ENCODE results near the gene ZNF407. TPM values are rescaled to one million over a fixed set of nuclear protein-coding genes. Genes with fewer than 3 reads are reported as not detected.

The ZNF407 gene
- total RNA-seq, 4 donors from 2014 or later = 18.1 to 29.1 (median 19.7) TPM

GRCh38 chr18:75070625-75071483, 473.2 kb downstream of the ZNF407 start:
- Histone ChIP-seq H3K9me3 (peaks cover 0 to 38% (median 0%) of the 10 kb centered on the region in 3 donors), H3K4me3 (peak overlapping the region in 1 of 2 donors; percentile 10), H3K27ac (peak overlapping the region in 3 of 4 donors; percentile 57 to 71 (median 68)), H3K27me3 (no peaks in the 10 kb centered on the region), H3K4me1 (no peaks in the 10 kb centered on the region), H3K36me3 (no peaks in the 10 kb centered on the region)
- WGBS, 2 donors (ENCODE audit: low coverage in 1 of 2) = 71 to 72% methylated on average over 9 to 21 of the region's 22 CpGs
- no peak for TF ChIP-seq POLR2A (IDR thresholded peaks at IDR 0.05)
- TF ChIP-seq CTCF (IDR thresholded peaks at IDR 0.05) = no peak
- no peak for TF ChIP-seq POLR2AphosphoS5 (IDR thresholded peaks at IDR 0.05)
- no peak for TF ChIP-seq EP300 (IDR thresholded peaks at IDR 0.05)
- ATAC-seq = peak; percentile 68

DNA sequence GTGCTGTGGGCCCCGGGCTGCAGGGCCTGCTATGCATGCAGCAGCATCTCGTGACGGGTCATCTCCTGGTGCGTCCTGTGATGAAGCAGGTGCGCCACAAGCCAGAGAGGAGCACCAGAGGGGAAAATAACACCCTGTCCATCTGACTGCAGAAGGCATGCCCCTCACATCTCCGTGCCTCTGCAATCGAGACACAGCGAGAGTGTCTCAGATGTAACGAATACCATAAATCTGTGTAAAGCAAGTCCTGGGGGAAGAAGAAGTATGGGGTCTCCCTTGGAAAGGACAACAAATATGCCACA, 473.8 kb downstream of the ZNF407 start:
- Histone ChIP-seq H3K9me3 (peaks cover 0 to 44% (median 0%) of the 10 kb centered on the region in 3 donors), H3K4me3 (no peak overlapping the region), H3K27ac (peak overlapping the region in 2 of 4 donors; percentile 68 to 71), H3K36me3 (no peaks in the 10 kb centered on the region), H3K27me3 (no peaks in the 10 kb centered on the region), H3K4me1 (no peaks in the 10 kb centered on the region)
- ATAC-seq = no peak
- WGBS, 2 donors (ENCODE audit: low coverage in 1 of 2) = 80% methylated on average over 4 of the region's 9 CpGs; no CpG with 5 or more reads in 1 of the 2 donors
- TF ChIP-seq CTCF (IDR thresholded peaks at IDR 0.05) (no peak), POLR2AphosphoS5 (IDR thresholded peaks at IDR 0.05) (no peak), POLR2A (IDR thresholded peaks at IDR 0.05) (no peak), EP300 (IDR thresholded peaks at IDR 0.05) (no peak)

GRCh38 chr18:75071866-75072671, 474.4 kb downstream of the ZNF407 start:
- no peak for ATAC-seq
- H3K4me3 ChIP-seq = no peak overlapping the region
- no peaks in the 10 kb centered on the region for H3K36me3 ChIP-seq
- TF ChIP-seq CTCF (IDR thresholded peaks at IDR 0.05) (no peak), EP300 (IDR thresholded peaks at IDR 0.05) (no peak), POLR2A (IDR thresholded peaks at IDR 0.05) (no peak), POLR2AphosphoS5 (IDR thresholded peaks at IDR 0.05) (no peak)
- 91 to 96% methylated on average over 13 of the region's 28 CpGs for WGBS, 2 donors (ENCODE audit: low coverage in 1 of 2)
- no peaks in the 10 kb centered on the region for H3K27me3 ChIP-seq
- H3K27ac ChIP-seq = peak overlapping the region in 1 of 4 donors; percentile 68
- H3K4me1 ChIP-seq = no peaks in the 10 kb centered on the region
- peaks cover 0 to 50% (median 0%) of the 10 kb centered on the region in 3 donors for H3K9me3 ChIP-seq

GRCh38 chr18:75072672-75073371, 475.2 kb downstream of the ZNF407 start:
- WGBS, 2 donors (ENCODE audit: low coverage in 1 of 2) = 92% methylated on average over 5 of the region's 21 CpGs; no CpG with 5 or more reads in 1 of the 2 donors
- Histone ChIP-seq H3K36me3 (no peaks in the 10 kb centered on the region), H3K27ac (no peak overlapping the region), H3K4me3 (no peak overlapping the region), H3K27me3 (no peaks in the 10 kb centered on the region), H3K9me3 (peaks cover 0 to 58% (median 0%) of the 10 kb centered on the region in 3 donors), H3K4me1 (no peaks in the 10 kb centered on the region)
- TF ChIP-seq EP300 (IDR thresholded peaks at IDR 0.05) (no peak), POLR2AphosphoS5 (IDR thresholded peaks at IDR 0.05) (no peak), POLR2A (IDR thresholded peaks at IDR 0.05) (no peak)
- ATAC-seq = no peak

DNA sequence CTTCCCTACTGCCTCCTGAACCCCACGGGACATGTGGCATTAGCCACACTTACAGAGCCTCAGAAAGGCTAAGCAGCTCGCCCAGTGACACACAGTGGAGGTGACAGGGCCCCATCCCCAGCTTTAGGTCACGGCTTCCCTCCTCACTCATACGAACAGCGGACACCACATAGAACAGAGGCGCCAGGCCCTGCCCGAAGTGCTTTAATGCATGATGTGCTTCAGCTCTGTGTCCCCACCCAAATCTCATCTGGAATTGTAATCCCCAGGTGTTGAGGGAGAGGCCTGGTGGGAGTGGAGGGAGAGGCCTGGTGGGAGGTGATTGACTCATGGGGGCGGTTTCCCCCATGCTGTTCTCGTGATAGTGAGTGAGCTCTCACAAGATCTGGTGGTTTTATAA, 476.0 kb downstream of the ZNF407 start:
- no peak for ATAC-seq
- H3K27ac ChIP-seq = no peak overlapping the region
- WGBS, 2 donors (ENCODE audit: low coverage in 1 of 2) = 40% methylated on average over 1 of the region's 9 CpGs; no CpG with 5 or more reads in 1 of the 2 donors
- H3K4me3 ChIP-seq = no peak overlapping the region
- no peaks in the 10 kb centered on the region for H3K4me1 ChIP-seq
- TF ChIP-seq POLR2AphosphoS5 (IDR thresholded peaks at IDR 0.05) (no peak), EP300 (IDR thresholded peaks at IDR 0.05) (no peak), CTCF (IDR thresholded peaks at IDR 0.05) (no peak), POLR2A (IDR thresholded peaks at IDR 0.05) (no peak)
- H3K9me3 ChIP-seq = peaks cover 0 to 65% (median 0%) of the 10 kb centered on the region in 3 donors
- no peaks in the 10 kb centered on the region for H3K27me3 ChIP-seq
- H3K36me3 ChIP-seq = no peaks in the 10 kb centered on the region

All from gastroesophageal sphincter (tissue), 4 donors.